GM12872 (cell line): ENCODE data around the gene CBX1.

Source experiments
- TF ChIP-seq, protein P1 (sequence below): IDR thresholded peaks from 3 replicates; pipeline ENCODE4 v1.5.1; 2011; ENCODE audit warnings: low read depth, mild to moderate bottlenecking, low read length, moderate library complexity; ENCODE audit not compliant: insufficient read depth

Gene CBX1

DNA sequence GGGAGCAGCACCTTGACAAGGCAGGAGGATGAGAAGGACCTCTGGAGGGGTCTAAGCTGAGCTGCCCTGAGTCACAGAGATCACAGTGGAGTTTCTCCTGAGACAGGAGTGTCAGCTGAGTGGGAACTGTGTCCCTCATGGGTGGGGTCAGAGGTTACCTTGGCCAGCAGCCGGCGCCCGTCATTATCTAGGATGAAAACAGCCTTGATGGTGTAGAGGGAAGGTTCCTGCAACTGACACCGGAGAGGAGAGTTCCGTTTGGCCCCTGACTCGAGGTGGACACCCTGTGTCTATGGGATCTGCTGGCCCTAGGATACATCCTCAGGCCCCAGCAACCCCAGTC lies 64.6 kb downstream of the CBX1 start:
- TF ChIP-seq, protein P1, sequence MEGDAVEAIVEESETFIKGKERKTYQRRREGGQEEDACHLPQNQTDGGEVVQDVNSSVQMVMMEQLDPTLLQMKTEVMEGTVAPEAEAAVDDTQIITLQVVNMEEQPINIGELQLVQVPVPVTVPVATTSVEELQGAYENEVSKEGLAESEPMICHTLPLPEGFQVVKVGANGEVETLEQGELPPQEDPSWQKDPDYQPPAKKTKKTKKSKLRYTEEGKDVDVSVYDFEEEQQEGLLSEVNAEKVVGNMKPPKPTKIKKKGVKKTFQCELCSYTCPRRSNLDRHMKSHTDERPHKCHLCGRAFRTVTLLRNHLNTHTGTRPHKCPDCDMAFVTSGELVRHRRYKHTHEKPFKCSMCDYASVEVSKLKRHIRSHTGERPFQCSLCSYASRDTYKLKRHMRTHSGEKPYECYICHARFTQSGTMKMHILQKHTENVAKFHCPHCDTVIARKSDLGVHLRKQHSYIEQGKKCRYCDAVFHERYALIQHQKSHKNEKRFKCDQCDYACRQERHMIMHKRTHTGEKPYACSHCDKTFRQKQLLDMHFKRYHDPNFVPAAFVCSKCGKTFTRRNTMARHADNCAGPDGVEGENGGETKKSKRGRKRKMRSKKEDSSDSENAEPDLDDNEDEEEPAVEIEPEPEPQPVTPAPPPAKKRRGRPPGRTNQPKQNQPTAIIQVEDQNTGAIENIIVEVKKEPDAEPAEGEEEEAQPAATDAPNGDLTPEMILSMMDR: no peak

GRCh38 chr17:48031966-48032365 lies 69.3 kb downstream of the CBX1 start:
- TF ChIP-seq, protein P1: no peak

DNA sequence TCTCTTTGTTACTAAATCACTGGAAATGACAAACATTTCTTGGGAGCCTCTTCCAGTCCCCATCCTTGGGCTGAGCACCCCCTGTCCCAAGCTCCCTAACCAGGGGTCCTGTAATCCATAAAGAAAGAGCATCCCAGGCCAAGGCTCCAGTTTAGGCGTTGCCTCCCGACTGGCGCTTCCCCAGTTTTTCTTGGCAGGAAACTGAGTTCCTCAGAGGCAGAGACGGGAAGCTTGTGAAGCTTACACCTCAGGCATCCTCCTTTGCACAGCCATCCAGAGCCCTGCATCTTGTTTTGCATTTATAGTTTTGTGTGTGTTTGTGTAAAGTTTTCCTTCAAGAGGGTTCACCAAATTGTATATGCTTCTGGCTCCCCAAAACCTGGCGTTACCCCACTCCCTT lies 70.7 kb downstream of the CBX1 start:
- TF ChIP-seq, protein P1: no peak

DNA sequence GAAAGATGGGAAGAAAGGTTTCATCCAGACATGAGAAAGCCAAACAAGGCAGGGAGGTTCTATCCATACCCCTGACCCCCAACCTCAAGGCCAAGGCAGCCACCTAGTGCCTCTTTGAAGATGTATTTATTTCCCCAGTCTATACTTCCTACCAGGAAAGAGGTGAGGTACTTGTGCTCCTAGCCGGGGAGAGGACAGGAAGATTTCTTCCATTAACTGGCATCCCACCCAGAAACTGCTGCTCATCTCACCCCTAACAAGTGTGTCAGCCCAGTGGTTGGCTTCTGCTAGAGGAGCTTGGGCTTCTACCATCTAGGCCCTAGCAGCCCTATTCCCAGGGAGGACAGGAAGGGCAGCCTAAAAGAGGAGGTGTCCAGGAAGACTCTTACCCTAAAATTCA lies 72.5 kb downstream of the CBX1 start:
- TF ChIP-seq, protein P1: no peak

DNA sequence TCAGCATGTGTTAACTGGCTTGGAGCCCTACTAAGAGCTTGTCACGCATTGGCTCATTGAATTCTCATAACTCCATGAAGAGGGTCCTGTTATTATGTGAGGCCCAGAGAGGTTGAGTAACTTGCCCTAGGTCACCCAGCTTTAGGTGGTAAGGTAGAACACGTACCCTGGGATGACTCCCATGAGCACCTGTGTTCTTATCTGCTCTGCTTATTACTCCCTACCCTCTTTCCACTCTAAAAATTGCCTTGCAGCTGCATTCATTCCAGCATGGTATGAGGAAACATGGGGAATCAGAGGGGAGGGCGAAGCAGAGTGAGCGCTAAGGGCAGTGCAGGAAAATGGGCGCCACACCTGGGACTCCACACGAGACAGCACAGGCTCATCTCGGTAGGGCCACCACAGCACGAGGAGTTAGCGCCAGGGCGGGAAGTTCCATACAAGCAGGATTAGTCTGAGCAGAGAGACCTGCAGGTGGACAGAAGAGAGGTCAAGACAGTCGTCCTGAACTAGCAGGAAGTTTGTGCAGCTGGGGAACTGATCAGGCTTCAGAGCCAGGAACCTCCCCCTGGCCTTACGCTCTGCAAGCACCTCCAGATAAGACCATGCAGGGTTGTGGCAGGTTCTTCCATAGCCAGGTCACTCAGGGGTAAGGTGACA lies 73.8 kb downstream of the CBX1 start:
- TF ChIP-seq, protein P1: no peak

DNA sequence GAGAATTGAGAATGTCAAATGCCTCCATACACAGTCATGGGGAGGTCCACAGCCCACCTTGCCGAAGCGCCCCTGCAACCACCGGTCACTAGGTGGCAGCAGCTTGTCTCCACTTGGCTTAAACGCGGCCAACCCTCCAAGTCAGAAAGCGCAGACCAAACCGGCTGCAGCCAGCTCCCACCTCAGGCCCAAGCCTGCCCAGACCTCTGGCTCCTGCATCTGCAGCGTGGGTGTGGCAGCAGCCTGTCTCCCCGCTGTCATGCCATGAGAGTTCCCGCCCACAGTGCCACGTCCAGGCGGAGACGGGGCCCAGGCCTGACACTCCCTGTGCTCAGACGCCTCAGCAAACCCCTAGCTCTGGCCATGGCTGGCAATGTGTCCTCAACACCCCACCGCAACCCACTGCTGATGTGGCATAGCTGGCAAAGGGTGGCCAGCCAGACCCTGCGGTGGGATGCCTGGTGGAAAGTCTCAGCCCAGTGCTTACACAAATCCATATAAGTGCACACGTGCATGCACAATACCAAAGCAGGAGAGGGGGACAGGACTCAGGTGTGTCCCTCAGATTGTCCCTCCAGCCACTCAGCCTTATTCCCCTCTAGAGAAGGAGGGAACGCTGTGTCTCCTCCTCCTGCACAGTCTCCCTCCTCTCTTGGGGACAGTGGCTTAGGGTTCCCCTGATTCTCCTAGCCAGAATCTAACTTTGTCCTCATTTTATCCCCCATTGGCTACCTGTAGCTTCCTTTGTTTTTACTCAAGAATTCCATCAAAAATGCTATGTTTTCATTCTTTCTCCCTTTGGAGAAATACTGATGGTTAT lies 74.6 kb downstream of the CBX1 start:
- TF ChIP-seq, protein P1: peak; percentile 96

DNA sequence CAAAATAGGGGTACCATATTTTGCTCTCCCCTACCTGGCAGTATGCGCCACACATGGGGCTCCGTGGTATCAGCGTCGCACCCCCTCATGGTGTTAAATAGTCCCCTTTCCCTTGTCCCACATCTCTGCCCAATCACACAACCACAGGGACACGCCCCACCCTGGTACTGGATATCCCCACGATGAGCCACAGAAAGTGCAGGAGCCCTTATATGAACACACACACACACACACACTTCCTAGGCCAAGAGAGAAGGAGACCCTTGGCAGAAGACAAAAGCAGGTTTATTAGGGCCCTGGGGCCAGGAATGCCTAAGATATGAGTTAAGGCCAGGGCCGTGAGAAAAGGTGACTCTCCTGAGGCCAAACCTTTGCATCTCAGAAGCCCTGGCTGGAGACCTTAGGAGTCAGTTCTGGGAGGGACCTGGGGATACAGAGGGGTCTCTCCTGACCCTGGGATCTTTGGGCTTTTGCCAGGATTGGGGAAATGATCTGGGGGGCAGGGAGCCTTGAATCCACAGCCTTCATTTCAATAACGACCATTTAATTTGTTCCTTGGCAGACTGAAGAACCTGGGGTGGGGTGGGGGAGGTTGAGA lies 75.3 kb downstream of the CBX1 start:
- TF ChIP-seq, protein P1: no peak
